NCI-H1930 (cell line): ENCODE measurements around the gene BSDC1.
"Not testable (repeated sequence)": the region's sequence is repeated elsewhere in the genome, so short reads cannot be mapped to it uniquely, and the experiment has no call there.

Source experiments
- DNase-seq, 2 experiments: peaks; one replicate each; lab custom pipeline; 2025; lab: John Stamatoyannopoulos, UW

The BSDC1 gene

DNA sequence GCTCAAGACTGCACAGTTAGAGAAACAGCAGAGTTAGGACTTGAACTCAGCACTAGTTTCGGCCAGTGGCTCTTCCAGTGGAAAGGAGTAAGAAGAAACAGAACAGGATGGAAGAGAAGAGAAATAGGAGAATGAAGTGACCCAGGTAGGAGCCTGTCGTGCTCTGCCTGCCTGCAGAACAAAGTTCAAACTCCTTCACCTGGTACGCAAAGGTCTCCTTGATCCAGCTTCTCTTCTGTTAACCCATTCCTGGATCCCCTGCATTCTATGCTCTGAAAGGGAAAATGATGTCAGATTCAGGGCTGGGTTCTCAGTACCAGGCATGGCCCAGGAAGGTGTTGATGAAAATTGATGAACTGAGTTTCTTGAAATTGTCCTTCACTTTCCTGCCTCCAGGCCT, 35.8 kb downstream of the BSDC1 start:
- no peak for DNase-seq

DNA sequence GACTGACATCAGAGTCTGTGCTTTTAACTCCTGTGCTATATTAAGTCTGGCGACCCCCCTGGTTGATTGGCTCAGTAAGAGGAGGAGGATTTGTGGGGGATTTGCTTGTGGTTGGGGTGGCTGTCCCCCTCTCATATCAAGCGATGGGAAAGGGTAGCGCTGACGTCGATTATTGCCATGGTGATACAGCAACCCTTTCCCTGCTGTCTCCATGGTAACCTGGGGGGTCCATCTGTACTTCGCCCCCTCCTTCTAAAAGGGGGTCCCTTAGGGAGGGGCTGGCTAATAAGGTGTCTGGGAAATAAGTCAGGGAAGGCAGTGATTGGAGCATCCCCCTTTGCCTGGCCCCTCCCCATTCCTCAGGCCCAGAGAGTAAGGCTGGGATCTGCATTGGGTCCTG, 36.6 kb downstream of the BSDC1 start:
- no peak for DNase-seq

DNA sequence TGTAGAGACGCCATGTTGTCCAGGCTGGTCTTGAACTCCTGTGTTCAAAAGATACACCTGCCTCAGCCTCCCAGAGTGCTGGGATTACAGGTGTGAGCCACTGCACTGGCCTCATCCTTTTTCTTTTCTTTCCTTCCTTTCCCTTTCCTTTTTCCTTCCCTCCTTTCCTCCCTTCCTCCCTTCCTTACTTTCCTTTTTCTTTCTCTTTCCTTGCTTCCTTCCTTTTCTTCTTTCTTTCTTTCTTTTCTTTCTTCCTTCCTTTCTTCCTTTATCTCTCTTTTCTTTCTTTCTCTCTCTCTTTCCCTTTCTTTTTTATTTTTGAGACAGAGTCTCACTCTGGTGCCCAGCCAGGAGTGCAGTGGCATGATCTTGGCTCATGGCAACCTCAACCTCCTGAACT, 37.8 kb downstream of the BSDC1 start:
- no peak for DNase-seq

DNA sequence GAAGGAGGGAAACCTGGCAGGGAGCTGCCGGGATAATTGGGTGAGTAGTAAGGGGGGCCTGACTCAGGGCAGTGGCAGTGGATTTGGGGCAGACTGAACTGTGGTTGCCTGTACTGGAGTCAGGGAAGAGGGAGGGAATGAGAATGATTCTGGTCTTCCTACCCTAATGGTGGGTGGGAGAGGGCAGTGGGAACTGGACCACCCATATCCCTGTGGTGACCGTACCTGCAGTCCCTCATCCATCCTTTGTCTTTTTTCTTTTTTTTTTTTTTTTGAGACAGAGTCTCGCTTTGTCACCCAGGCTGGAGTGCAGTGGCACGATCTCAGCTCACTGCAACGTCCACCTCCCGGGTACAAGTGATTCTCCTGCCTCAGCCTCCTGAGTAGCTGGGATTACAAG, 38.5 kb downstream of the BSDC1 start:
- DNase-seq = not testable (repeated sequence)

DNA sequence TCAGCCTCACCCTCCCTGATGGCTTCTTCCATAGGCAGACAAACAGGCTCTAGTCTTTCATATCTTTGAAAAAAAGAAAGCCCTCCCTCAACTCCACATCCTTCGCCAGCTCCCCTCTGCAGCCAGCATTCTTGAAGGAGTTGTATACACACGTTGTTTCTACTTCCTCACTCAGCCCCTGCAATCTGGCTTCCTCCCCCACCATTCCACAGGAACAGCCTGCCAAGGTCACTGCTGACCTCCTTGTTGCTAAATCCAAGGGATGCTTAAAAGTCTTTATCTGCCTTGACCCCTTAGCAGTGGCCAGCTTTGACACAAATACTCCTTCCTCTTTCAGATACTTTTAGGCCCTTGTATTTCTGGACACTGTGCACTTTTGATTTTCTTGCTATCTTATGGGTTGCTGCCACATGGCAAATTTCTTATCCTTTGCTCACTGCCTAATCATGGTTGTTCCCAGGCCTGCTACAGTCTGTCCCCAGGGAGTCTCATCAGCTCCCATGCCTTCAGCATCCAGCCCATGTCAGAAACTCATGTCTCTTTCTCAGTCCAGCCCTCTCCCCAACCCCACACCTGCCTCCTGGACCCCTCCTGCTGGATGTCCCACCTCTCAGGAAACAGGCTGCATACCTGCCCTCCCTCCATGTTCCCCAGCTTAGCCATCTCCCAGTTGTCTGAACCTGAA, 40.2 kb downstream of the BSDC1 start:
- no peak for DNase-seq

DNA sequence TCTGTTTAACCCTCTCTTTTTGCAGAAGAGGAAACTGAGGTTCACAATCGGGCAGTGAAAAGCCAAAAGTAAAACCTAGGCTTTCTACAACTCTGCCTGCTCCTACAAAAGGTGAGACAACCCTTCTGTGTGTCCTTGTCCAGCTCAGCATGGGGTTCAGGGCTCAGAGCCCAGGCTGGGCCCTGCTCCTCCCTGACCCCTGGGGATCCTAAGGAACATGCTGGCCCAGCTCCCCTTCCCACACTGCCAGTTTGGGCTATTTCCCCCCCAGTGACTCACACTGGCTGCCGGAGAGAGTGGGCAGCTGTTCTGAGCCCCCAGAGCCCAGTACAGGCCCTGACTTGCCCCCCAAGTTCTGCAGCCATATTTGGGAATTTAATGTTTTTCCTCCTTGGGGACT, 40.8 kb downstream of the BSDC1 start:
- no peak for DNase-seq

DNA sequence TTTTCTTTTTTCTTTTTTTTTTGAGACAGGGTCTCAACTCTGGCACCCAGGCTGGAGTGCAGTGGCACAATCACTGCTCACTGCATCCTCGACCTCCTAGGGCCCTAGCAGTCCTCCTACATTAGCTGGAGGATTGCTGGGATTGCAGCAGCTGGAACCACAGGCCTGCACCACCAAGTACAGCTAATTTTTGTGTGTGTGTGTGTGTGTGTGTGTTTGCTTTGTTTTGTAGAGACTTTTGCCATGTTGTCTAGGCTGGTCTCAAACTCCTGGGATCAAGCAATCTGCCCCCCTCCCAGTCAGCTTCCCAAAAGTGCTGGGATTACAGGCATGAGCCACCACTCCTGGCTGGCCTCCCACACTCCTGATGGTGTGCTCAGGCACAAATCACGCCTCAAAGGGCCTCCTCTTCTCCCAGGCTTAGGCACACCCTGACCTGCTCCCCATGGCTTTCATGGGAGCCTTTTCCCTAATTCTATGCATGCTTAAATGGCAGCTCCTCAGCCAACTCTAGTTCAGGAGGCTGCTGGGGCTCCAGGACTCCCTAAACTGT, 41.3 kb downstream of the BSDC1 start:
- DNase-seq = no peak

DNA sequence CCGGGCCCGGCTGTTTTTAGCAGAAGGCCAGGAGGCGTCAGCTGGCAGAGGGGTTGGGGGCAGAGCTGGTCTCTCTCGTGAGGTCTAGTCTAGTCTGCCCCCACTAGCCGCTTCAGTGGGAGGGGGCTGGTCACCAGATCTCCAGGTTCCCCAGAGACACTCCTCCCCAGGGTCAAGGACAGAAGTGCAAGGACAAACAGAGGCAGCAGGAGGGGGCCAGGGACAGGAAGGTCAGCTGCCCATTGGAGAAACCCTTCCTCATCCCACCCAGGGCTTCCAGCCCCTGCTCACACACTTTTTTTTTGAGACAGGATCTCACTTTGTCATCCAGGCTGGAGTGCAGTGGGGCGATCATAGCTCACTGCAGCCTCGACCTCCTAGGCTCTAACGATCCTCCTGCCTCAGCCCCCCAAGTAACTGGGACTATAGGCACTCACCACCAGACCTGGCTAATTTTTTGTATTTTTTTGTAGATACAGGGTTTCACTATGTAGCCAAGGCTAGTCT, 41.9 kb downstream of the BSDC1 start:
- no peak for DNase-seq

DNA sequence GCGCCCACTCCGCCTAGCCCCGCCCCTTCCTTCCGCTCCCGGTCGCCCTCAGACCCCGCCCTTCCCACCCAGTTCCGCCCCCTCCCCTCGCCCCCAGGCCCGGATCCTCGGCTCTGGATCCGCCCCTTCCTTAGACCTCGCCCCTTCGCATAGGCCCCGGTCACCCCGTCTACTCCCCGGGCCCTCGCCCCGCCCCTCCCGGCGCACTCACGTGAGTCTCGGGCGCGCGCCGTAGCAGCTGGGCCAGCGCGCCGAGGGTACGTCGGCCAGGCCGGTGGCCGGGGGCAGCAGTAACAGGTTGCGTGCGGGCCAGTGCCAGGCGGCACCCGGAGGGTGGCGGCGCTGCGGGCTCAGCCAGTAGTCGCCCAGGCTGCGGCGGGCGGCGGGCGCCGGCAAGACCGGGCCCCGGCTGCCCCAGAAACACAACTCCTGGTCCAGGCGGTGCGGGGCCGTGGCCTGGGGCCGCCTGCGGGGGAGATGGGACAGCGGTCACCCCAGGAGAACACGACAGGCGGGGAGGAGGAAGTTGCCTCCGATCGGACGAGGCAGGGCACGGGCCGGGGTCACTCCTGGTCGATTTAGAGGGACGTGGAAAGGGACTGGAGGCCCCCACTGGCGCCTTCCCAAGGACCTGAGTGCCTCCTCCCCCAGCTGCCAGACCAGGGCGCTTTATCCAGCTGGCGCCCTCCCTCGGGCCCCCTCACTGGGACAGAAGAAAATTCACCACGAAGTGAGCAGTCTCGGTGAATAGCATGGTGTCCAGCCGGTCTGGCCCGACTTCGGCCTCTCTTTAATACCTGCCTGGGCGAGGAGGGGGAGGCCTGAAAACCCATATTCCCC, 42.6 kb downstream of the BSDC1 start:
- DNase-seq = peak; percentile 92 to 93

DNA sequence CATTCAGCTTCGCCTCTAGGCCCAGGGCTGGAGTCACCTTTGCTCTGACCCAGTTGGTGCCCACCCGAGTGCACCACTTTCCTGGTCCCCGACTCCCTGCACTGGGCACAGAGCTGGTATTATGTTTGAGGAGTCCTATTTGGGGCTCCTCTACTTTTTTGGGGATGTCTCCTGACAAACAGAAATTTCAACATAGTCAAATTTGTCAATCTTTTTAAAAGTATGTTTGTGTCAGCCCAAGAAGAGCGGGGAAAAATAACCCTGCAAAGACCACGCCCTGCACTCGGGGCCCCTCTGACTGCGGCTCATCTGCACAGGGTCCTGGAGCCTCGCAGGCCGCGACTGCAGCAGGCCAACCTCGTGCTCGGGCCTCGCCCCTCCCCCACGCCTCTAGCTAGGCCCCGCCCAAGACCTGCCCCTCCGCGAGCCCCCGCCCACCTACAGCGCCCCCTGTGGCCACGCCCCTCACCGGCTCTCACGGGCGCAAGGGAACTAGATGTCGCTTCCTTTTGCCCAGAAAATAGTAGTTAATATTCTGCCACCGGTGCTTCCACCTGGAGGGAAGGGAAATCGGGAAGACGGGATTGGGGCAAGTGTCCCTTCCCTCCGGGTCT, 43.3 kb downstream of the BSDC1 start:
- peak; percentile 81 to 92 for DNase-seq

DNA sequence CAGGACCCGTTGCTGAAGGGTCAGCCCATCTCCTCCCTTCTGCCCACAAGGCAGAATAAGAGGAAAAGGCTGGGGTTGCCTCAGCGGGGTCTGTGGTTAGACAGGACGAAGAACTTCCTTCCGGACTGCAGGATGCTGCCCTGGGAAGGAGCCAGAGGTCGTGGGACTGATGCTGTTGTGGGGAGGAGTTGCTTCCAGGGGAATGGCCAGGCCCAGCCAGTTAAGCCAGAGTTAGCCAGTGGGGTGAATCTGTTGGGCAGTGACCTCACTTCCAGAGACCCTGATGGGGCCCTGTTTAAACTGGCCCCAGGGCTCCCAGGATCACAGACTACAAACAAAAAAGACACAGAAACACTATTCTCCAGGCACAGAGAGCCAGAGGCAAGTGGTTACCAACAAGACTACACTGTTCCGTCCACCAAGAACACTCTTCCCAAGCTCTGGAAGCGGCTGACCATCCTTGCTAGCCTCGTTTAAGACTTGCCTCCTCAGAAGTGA, 45.0 kb downstream of the BSDC1 start:
- DNase-seq = no peak

DNA sequence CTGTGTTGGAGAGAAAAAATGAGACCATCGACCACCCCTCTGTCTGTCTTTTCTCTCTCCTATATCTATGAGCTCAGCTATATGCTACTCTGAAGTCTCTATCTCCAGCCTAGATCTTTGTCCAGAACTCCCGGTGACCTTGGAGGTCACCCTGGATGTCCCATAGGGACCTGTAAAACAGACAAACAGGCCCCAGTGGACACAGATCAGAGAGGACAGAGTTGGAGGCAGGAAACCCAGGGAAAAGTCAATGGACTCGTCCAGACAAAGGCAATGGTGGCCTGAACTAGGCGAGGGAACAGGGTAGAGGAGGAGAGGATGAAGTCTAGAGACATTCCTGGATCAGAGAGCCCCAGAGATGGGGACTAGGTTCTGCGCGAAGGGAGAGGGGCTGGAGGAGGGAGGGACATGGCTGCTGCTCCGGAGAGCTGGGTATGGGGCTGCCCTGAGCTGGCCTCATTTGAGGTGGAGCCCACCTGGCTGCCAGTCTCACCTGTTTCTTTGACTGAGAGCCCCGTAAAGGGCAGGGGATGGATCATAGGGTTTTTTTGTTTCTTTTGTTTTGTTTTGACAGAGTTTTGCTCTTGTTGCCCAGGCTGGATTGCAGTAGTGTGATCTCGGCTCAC, 47.6 kb downstream of the BSDC1 start:
- DNase-seq = no peak

DNA sequence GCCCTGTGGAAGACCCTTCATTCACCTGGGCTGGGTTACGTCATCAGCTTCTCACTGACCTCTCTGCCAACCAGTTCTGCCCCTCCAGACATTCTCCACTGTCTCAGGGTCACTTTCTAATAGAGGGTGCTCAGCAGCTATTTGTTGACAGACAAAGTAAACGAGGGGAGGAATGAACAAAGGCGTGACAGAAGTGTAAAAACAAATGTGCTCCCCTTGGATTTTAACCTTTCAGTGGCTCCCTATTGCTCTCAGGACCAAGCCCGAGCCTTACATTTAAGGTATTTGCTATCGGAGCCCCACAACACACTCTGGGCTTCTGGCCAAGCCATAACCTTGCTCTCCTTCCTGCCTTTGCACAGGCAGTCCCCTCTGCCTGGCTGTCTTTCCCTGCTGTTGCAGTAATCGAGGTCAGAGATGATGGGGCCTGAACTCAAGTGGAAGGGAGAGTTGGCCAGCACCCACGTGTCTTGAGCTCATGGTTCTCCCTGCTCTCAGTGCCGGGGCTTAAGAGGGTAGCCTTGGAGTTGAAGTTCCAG, 48.9 kb downstream of the BSDC1 start:
- no peak for DNase-seq

DNA sequence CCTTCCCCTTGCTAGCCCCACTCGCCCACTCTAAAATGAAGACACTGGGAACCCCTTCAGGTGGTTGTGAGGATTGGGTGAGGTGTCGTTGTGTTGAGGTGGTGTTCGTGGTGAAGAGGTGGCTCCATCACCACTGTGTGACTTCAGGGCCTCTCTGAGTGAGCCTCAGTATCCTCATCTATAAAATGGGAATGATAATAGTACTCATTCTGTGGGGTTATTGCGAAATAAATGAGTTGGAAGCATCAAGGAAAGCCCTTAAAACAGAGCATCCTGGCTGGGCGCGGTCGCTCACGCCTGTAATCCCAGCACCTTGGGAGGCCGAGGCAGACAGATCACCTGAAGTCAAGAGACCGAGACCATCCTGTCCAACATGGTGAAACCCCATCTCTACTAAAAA, 51.5 kb downstream of the BSDC1 start:
- DNase-seq = no peak

DNA sequence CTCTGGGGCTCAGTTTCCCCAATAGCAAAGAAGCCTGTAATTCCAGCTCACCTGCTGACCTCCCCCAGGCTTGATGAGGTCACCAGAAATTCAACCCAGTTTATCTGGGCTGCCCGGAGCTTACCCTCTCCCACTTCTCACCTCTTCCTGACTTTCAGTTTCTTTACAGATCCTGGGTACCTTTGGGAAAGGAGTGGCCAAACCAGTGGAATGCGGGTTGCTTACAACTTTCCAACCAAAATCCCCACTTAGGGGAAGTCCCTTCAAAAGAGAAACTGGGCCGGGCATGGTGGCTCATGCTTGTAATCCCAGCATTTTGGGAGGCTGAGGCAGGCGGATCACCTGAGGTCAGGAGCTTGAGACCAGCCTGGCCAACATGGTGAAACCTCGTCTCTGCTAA, 52.3 kb downstream of the BSDC1 start:
- no peak for DNase-seq

DNA sequence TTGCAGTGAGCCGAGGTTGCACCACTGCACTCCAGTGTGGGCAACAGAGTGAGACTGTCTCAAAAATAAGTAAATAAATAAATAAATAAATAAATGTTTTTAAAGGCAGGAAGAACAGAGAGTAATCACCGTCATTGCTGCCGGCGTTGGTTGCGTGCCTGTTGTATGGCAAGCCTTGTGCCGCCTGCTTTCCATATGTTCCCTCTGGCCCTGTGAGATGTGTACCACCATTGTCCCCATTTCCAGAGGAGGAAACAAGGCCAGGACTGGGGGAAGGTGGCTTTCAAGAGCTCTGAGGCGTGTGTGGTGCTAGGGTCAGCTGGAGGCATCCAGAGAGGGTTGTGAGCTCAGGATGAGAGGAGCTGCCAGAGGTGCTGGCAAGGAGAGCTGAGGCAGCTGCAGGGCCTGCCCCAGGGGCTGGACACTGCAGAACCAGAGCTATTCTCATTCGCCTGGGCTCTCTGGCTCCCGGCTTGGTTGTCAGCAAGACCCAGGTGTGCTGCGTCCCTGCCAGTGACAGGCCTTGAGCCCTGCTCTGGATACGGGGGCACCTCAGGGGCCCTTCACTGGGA, 53.0 kb downstream of the BSDC1 start:
- no peak for DNase-seq

DNA sequence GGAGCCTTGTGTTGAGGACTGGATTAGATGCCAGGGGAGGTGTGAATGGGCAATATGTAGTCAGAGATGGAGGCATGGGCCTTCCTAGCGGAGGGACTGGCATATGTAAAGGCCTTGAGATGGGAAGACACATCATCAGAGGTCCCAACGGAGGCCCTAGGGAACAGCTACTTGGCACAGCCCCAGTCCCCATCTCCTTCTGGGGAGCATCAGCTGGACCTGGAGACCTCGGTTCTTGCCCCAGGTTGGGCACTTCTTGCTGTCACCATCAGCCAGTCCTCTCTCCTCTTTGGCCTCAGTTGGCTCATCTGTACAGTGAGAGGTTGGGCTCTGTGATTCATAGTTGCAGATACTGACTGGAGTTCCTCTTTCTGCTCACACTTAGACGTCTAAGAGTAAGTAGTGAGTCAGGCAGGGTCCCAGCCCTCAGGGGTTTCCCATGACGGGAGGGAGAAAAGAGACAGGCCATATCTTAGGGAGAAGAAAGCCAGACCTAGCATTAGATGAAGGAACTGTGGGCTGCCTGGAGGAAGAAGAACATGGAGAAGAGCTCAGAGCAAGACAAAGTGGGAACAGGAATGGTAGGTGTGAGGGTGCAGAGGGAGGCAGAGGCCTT, 54.8 kb downstream of the BSDC1 start:
- no peak for DNase-seq

DNA sequence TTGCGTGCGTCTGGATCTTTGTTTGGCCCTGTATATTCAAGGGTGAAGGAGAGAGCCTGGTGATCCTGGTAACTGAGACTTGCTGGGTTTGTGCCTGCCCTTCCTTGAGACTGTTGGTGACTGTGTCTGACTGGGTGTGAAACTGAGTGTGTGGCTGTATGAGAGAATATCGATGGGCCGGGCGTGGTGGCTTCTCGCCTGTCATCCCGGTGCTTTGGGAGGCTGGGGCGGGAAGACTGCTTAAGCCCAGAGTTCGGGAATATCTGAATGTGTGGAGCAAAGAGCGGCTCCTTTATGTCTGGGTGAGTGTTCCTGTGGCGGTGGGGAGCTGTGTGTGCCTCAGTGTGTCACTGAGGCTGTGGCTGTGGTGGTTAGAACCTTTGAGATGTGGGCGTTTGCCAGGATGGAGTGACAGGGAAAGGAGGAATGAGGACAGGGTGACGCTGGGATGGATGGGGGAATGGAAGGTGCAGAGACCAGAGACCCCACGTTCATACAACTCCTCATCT, 55.5 kb downstream of the BSDC1 start:
- DNase-seq = no peak

DNA sequence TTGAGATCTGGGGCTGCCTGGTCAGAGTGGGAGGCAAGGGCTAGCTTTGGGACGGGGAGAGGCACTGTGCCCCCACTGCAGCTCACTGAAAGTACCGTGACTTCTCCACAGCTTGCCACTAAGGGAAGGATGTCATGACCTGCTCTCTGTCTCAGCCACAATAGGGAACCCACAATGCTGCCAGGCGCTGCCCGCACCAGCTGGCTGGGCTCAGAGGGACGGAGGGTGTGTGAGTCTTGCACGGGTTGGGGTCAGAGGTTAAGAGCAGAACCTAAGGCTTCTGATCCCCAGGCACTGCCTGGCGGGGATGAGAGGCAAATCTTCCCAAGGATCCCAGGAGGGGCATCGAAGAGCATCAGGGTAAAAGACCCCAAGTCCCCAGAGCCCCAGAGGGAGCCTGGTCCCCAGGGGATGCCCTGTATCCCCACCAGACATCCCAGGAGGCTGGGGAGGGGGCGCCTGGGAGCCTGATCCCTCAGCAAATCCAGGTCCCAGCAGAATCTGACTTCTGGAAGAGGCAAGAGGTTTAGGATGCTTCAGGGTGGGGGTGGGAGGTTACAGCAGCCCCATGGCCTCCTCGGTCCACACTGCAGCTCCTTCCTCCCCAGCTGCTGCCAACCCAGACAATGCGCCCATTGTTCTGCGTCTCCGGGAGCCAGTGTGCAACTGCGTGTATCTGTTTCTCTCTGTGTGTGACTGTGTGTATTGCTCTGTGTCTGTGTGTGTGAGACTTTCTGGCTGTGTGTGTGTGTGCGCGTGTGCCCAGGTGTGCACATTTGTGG, 56.2 kb downstream of the BSDC1 start:
- DNase-seq = no peak
